Endodermal cell (in vitro differentiated cells): ENCODE results near the gene AKAP13. TPM values are rescaled to one million over a fixed set of nuclear protein-coding genes. Genes with fewer than 3 reads are reported as not detected.

Source experiments
- DNase-seq: peaks from one replicate; pipeline ENCODE4 v3.0.0-alpha.2; 2017
- H3K27ac ChIP-seq: 2 replicates; pipeline ENCODE4 v1.5.1; 2013; ENCODE audit warnings: mild to moderate bottlenecking, low read depth, low read length, moderate library complexity
- H3K27me3 ChIP-seq: 2 replicates; pipeline ENCODE4 v1.6.1; 2013; ENCODE audit warnings: mild to moderate bottlenecking, low read length, moderate library complexity; ENCODE audit not compliant: insufficient read depth, control insufficient read depth, poor library complexity, severe bottlenecking
- H3K36me3 ChIP-seq: 2 replicates; pipeline ENCODE4 v1.7.0; 2013; ENCODE audit warnings: mild to moderate bottlenecking, low read length, moderate library complexity; ENCODE audit not compliant: control insufficient read depth, insufficient read depth
- H3K4me1 ChIP-seq: one replicate; pipeline ENCODE4 v1.7.0; 2013; ENCODE audit warnings: low read length; ENCODE audit not compliant: control insufficient read depth, insufficient read depth
- H3K4me3 ChIP-seq: 2 replicates; pipeline ENCODE4 v1.5.1; 2013; ENCODE audit warnings: mild to moderate bottlenecking, low read length, moderate library complexity
- H3K9ac ChIP-seq: 2 replicates; pipeline ENCODE4 v1.6.1; 2013; ENCODE audit warnings: mild to moderate bottlenecking, low read length, moderate library complexity; ENCODE audit not compliant: poor library complexity, severe bottlenecking; ENCODE audit errors: extremely low read depth
- H3K9me3 ChIP-seq: 2 replicates; pipeline ENCODE4 v1.6.1; 2013; ENCODE audit warnings: mild to moderate bottlenecking, low read length, moderate library complexity; ENCODE audit not compliant: control insufficient read depth
- H3K27ac Mint-ChIP-seq: 2 replicates; pipeline ENCODE4 v1.8.0; 2020; ENCODE audit warnings: mixed read lengths
- H3K27me3 Mint-ChIP-seq: 2 replicates; pipeline ENCODE4 v1.8.0; 2021; ENCODE audit warnings: mild to moderate bottlenecking, mixed read lengths; ENCODE audit not compliant: insufficient read depth
- H3K36me3 Mint-ChIP-seq: 2 replicates; pipeline ENCODE4 v1.8.0; 2020; ENCODE audit warnings: low read depth, mixed read lengths
- H3K4me1 Mint-ChIP-seq: 2 replicates; pipeline ENCODE4 v1.8.0; 2020; ENCODE audit warnings: mixed read lengths
- H3K4me3 Mint-ChIP-seq: 2 replicates; pipeline ENCODE4 v1.8.0; 2020; ENCODE audit warnings: mild to moderate bottlenecking, moderate library complexity, mixed read lengths
- H3K9me3 Mint-ChIP-seq: 2 replicates; pipeline ENCODE4 v1.8.0; 2020; ENCODE audit warnings: mild to moderate bottlenecking, mixed read lengths
- CTCF ChIP-seq: fragments of 200-600 bp; sonication (generic); conservative IDR thresholded peaks from 2 replicates; pipeline ENCODE4 v1.5.0; 2021; ENCODE audit warnings: antibody characterized with exemption, mild to moderate bottlenecking
- WGBS, 2 experiments: methylation state at CpG; one replicate each; pipeline versions ENCODE4 v1.1.5 to v1.1.7; 2013; ENCODE audit warnings: missing lambda C conversion rate in 2 of 2, mixed read lengths in 1 of 2; ENCODE audit not compliant: insufficient coverage in 1 of 2, insufficient read length in 1 of 2; 5-methylcytosine and 5-hydroxymethylcytosine counted together
- long read RNA-seq, 4 experiments: library from polyadenylated mRNA in 2 of 4; library from RNA in 1 of 4; library from capped mRNA in 1 of 4; stranded (forward) in 3 of 4; unstranded in 1 of 4; transcript quantifications; one replicate each; pipeline ENCODE4 v2.0.0, GENCODE V29; 2020 to 2021; ENCODE audit warnings: inconsistent platforms in 1 of 4
- polyA plus RNA-seq, 2 experiments: library from polyadenylated mRNA; stranded (reverse); fragments of 50-300 nt; gene quantifications; one replicate each; pipeline ENCODE4 v1.2.3, GENCODE V29; 2013
- total RNA-seq, 2 donors: library from RNA; stranded (reverse); fragmentation: NEBNext Ultra II Directional in 1 of 2; extraction: Animal tissue kit (Norgen Biotek cat#: 25700) in 1 of 2; gene quantifications; 2 replicates in 1 of 2; 3 replicates in 1 of 2; pipeline ENCODE4 v1.2.1, GENCODE V29; 2021

Gene AKAP13
- total RNA-seq, result 100 to 1,000 TPM; 115 to 131 TPM
- 35.6 TPM for polyA plus RNA-seq (2013, experiment 1 of 2)
- polyA plus RNA-seq (2013, experiment 2 of 2), result 46.4 TPM
- long read RNA-seq, experiment 1, partial matches to known transcripts, result 1 of 15 reads
- long read RNA-seq, experiment 1, other reads (novel, unspliced or antisense), result 14 of 15 reads
- long read RNA-seq, experiment 2, full-length matches to known transcripts, result 2 of 64 reads
- long read RNA-seq, experiment 2, partial matches to known transcripts, result 27 of 64 reads
- long read RNA-seq, experiment 2, other reads (novel, unspliced or antisense), result 35 of 64 reads
- long read RNA-seq, experiment 3, full-length matches to known transcripts, result 82 of 225 reads
- long read RNA-seq, experiment 3, partial matches to known transcripts, result 88 of 225 reads
- long read RNA-seq, experiment 3, other reads (novel, unspliced or antisense), result 55 of 225 reads
- long read RNA-seq, experiment 4, partial matches to known transcripts, result 0 of 2 reads
- long read RNA-seq, experiment 4, other reads (novel, unspliced or antisense), result 2 of 2 reads

GRCh38 chr15:85380217-85380811, at the start of gene AKAP13:
Gene AKAP13, plus strand, starts transcription at chr15:85380603. Its CDS starts 105,118 bp downstream, at chr15:85485721.
- H3K36me3 ChIP-seq, result peaks cover 22% of the 10 kb centered on the region
- 0% methylated on average over 9 to 54 of the region's 54 CpGs for WGBS, 2 experiments
- H3K27ac Mint-ChIP-seq, result peak within 1 kb of the TSS; percentile 98
- peak within 1 kb of the TSS; percentile 83 for H3K27ac ChIP-seq
- H3K4me1 Mint-ChIP-seq, result peaks cover 57% of the 10 kb centered on the region
- no peaks in the 10 kb centered on the region for H3K27me3 ChIP-seq
- TF ChIP-seq CTCF, result no peak
- no peaks in the 10 kb centered on the region for H3K36me3 Mint-ChIP-seq
- no peaks in the 10 kb centered on the region for H3K9me3 ChIP-seq
- H3K4me3 ChIP-seq, result peak within 1 kb of the TSS; percentile 97
- peak; percentile 99 for DNase-seq
- no peaks in the 10 kb centered on the region for H3K27me3 Mint-ChIP-seq
- peak within 1 kb of the TSS; percentile 83 for H3K4me3 Mint-ChIP-seq
- peaks cover 10% of the 10 kb centered on the region for H3K4me1 ChIP-seq
- no peaks in the 10 kb centered on the region for H3K9me3 Mint-ChIP-seq
- H3K9ac ChIP-seq, result peak within 1 kb of the TSS; percentile 88

GRCh38 chr15:85330901-85331588, 49.4 kb upstream of the AKAP13 start:
- H3K9me3 Mint-ChIP-seq, result no peaks in the 10 kb centered on the region
- peaks cover 9% of the 10 kb centered on the region for H3K27me3 Mint-ChIP-seq
- TF ChIP-seq CTCF, result peak; percentile 91
- no peak overlapping the region for H3K4me3 Mint-ChIP-seq
- no peaks in the 10 kb centered on the region for H3K9me3 ChIP-seq
- no peak overlapping the region for H3K4me3 ChIP-seq
- H3K27ac Mint-ChIP-seq, result peak overlapping the region; percentile 34
- peak; percentile 96 for DNase-seq
- no peaks in the 10 kb centered on the region for H3K27me3 ChIP-seq
- H3K9ac ChIP-seq, result no peak overlapping the region
- WGBS, 2 experiments, result 32 to 36% methylated on average over 12 to 14 of the region's 14 CpGs
- no peaks in the 10 kb centered on the region for H3K36me3 Mint-ChIP-seq
- H3K4me1 Mint-ChIP-seq, result peaks cover 48% of the 10 kb centered on the region
- H3K36me3 ChIP-seq, result no peaks in the 10 kb centered on the region
- H3K27ac ChIP-seq, result no peak overlapping the region
- peaks cover 16% of the 10 kb centered on the region for H3K4me1 ChIP-seq

GRCh38 chr15:85331655-85332285, 48.6 kb upstream of the AKAP13 start:
- Histone ChIP-seq H3K9ac (no peak overlapping the region), H3K27me3 (no peaks in the 10 kb centered on the region), H3K4me3 (no peak overlapping the region), H3K36me3 (no peaks in the 10 kb centered on the region), H3K27ac (no peak overlapping the region), H3K9me3 (no peaks in the 10 kb centered on the region), H3K4me1 (peaks cover 11% of the 10 kb centered on the region)
- 89 to 91% methylated on average over 5 to 8 of the region's 8 CpGs for WGBS, 2 experiments
- Mint-ChIP-seq H3K4me1 (peaks cover 45% of the 10 kb centered on the region), H3K36me3 (no peaks in the 10 kb centered on the region), H3K4me3 (no peak overlapping the region), H3K27me3 (peaks cover 9% of the 10 kb centered on the region), H3K27ac (no peak overlapping the region), H3K9me3 (no peaks in the 10 kb centered on the region)
- no peak for TF ChIP-seq CTCF
- no peak for DNase-seq
